ENCODE data around the gene NOTCH1.

DNA sequence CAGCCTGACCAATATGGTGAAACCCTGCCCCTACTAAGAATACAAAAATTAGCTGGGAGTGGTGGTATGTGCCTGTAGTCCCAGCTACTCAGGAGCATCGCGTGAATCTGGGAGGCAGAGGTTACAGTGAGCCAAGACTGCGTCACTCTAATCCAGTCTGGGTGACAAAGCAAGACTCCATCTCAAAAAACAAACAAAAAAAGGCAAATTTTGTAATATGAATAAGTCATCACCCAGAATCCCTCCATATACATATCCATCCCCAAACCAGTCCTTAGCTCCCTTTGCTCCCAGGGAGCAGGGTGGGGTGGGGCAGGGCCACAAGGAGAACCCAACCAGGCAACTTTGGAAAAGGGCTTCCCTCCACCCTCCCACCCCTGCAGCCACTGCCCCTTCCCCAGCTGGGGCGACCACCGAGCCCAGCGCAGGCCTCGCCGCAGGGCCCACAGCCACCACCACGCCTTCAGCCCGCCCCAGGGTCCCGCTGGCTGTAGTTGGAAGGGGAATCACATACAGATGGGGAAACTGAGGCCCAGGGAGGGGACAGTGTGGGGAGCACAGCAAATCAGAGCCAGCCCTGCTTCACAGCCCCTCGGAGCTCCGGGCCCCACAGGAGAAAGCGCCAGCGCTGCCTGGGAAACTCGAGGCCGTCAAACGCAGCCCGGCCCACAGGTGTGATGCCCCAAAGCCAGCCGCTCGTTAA lies 7.8 kb downstream of the NOTCH1 start:
- TF ChIP-seq, protein P1, sequence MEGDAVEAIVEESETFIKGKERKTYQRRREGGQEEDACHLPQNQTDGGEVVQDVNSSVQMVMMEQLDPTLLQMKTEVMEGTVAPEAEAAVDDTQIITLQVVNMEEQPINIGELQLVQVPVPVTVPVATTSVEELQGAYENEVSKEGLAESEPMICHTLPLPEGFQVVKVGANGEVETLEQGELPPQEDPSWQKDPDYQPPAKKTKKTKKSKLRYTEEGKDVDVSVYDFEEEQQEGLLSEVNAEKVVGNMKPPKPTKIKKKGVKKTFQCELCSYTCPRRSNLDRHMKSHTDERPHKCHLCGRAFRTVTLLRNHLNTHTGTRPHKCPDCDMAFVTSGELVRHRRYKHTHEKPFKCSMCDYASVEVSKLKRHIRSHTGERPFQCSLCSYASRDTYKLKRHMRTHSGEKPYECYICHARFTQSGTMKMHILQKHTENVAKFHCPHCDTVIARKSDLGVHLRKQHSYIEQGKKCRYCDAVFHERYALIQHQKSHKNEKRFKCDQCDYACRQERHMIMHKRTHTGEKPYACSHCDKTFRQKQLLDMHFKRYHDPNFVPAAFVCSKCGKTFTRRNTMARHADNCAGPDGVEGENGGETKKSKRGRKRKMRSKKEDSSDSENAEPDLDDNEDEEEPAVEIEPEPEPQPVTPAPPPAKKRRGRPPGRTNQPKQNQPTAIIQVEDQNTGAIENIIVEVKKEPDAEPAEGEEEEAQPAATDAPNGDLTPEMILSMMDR (conservative IDR thresholded peaks at IDR 0.05) = no peak
- no peak for TF ChIP-seq EZH2 (IDR thresholded peaks at IDR 0.05; ENCODE audit: low read depth)
